Mucosa of gallbladder (tissue), 1 donor: ENCODE data around the gene JUND. TPM values are rescaled to one million over a fixed set of nuclear protein-coding genes. Genes with fewer than 3 reads are reported as not detected.
A peak's percentile ranks its signal among the peaks of the same experiment; 100 is the strongest.

ENCODE experiments used
- DNase-seq: peaks from one replicate; pipeline ENCODE4 v3.0.0-alpha.2; 2020; ENCODE audit warnings: low spot score
- total RNA-seq: library from RNA; stranded (reverse); gene quantifications from one replicate; pipeline ENCODE4 v1.2.1, GENCODE V29; 2021
- donor health status: DM: no; HTN: no; CAD: no.

The JUND gene
- total RNA-seq, 1 donor from 2014 or later: 303 TPM

- no peak for DNase-seq
Observed at GRCh38 chr19:18269070-18269723, 12.2 kb downstream of the JUND start.

DNA sequence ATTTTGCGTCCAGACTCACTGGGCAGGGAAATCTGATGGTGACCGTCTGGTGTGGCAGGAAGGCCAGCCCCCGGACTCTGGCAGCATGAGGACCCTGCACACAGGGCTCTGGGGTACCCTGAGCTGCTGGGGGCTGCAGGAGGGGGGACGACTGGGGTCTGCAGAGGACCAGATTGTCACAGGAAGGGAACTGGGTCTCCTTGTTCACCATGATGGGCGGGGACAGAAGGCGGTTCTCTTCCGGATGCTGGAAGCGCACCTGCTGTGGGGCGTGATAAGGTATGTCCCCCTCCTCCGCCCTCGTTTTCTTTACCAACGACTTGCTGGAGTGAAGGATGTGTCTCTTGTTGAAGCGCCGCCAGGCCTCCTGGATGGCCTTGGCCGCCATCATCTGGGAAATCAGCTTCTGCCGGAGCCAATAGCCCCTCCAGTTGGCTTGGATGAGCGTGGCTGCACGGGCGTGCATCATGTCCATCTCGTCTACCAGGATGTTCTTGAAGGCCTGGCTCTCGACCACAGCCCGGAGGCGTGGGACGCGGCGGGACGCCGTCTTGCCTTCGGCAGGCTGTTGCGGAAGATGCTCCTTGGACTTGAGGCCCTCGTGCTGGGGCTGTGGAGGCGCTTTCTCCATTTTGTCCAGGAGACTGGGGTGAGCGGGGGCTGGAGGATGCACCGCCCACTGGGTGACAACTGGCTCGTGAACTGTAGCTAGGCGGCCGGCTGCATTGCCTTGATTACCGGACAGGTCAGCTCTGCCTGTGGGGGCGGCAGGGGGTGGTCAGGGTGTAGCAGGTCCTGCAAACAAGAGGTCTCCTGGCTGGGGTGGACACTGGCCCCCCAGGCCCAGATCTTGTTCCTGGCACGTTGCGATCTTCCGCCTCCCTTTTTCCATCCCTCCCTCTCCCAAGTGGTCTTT is 14.4 kb downstream of the JUND start:
- DNase-seq: no peak

- no peak for DNase-seq
Observed at GRCh38 chr19:18265582-18265981, 15.8 kb downstream of the JUND start.

GRCh38 chr19:18264971-18265540 is 16.4 kb downstream of the JUND start:
- no peak for DNase-seq

DNA sequence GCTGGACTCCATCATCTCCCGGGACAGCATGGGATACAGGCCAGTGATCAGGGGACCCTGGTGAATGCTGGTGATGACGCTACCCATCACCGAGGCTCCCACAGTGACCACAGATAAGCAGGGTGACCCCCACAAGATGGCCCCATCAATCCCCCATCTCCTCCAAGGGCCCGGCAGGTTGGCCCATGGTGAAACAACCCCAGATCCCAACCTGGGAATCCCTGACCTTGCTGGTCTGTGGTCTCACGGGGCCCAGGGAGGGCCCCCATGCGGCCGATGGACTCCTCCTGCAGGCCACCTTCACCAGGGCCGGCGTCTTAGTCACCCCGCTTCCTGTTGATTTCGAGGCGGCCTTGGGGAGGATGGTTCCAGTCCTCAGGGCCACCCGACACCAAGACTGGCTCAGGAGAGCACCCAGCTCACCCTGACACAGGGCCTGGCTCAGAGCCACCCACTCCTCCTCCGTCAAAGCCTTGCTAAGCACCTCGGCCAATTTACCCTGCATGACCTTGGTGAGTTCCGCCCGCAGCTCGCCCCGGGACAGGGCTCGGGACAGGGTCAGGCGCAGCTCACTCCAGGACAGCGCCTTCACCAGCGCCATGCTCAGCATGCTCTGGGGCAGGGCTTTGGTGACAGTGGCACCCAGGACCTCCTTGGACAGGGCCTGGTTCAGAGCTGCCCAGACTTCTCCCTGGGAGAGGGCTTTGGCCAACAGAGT is 17.1 kb downstream of the JUND start:
- DNase-seq: no peak

GRCh38 chr19:18263324-18264136 is 17.9 kb downstream of the JUND start:
- DNase-seq: no peak

GRCh38 chr19:18262917-18263316 is 18.5 kb downstream of the JUND start:
- no peak for DNase-seq

DNA sequence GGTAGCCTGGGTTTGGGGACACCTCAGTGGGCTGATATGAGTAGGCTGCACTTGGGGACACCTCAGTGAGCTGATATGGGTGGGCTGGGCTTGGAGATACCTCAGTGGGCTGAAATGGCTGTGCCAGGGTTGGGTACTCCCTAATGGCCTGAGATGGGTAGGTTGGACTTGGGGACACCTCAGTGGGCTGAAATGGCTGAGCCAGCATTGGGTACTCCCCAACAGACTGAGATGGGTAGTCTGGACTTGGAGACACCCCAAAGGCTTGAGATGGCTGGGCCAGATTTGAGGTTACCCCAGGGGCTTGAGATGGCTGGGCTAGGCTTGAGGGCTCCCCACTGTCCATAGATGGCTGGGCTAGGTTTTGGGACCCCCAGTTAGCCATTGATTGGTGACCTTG is 19.3 kb downstream of the JUND start:
- DNase-seq: no peak

DNA sequence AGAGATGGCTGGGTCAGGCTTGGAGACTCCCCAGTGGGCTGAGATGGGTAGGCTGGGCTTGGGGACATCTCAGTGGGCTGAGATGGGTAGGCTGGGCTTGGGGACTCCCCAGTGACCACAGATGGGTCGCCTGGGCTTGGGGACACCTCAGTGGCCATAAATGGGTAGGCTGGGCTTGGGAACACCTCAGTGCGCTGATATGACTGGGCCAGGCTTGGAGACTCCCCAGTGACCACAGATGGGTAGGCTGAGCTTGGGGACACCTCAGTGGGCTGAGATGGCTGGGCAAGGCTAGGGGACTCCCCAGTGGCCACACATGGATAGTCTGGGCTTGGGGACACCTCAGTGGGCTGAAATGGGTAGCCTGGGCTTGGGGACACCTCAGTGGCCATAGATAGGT is 19.9 kb downstream of the JUND start:
- no peak for DNase-seq

DNA sequence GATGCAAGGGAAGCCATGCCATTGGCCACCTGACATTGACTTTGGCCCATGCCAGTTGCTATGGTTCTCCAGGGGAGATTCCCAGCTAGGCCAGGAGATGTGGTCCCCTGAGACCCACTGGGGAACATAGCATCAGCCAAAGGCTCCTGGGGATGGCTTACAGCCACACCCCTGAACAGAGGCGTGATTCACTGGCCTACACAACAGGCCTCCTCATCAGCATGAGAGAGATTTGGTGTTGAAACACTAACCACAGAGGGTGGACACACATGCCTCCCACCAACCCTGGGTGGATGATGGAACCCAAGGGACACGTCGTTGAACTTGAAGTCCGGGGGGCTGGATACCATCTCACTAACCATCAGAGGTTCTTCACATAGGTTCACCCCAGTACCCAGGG is 21.5 kb downstream of the JUND start:
- no peak for DNase-seq

GRCh38 chr19:18257503-18258470 is 23.6 kb downstream of the JUND start:
- no peak for DNase-seq

GRCh38 chr19:18254546-18255503 is 26.6 kb downstream of the JUND start:
- DNase-seq: no peak

- peak; percentile 52 for DNase-seq
Observed at GRCh38 chr19:18253716-18254115, 27.7 kb downstream of the JUND start.

DNA sequence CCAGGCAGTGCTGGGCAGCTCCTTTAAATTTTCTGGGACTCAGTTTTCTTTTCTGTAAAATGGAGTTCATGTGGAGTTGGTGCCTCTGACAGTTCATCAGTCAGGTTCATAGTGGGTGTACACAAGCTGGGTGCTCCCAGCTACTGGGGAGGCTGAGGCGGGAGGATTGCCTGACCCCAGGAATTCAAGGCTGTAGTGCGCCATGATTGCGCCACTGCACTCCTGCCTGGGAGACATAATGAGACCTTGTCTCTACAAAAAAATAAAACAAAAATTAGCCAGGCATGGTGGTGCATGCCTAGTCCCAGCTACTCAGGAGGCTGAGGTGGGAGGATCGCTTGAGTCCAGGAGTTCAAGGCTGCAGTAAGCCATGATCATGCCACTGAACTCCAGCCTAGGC is 28.3 kb downstream of the JUND start:
- DNase-seq: no peak

DNA sequence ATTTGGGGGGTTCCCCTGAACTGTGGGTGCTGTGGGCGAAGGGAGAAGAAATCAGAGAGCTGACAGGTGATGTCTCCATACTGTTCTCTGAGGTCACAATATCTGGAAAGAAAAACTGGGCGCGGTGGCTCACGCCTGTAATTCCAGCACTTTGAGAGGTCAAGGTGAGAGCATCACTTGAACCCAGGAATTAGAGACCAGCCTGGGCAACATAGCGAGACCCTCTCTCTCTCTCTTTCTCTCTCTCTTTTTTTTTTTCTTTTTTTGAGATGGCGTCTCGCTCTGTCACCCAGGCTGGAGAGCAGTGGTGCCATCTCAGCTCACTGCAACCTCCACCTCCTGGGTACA is 29.1 kb downstream of the JUND start:
- no peak for DNase-seq

GRCh38 chr19:18251587-18252369 is 29.6 kb downstream of the JUND start:
- DNase-seq: peak; percentile 74

- no peak for DNase-seq
Observed at GRCh38 chr19:18249834-18250233, 31.6 kb downstream of the JUND start.

DNA sequence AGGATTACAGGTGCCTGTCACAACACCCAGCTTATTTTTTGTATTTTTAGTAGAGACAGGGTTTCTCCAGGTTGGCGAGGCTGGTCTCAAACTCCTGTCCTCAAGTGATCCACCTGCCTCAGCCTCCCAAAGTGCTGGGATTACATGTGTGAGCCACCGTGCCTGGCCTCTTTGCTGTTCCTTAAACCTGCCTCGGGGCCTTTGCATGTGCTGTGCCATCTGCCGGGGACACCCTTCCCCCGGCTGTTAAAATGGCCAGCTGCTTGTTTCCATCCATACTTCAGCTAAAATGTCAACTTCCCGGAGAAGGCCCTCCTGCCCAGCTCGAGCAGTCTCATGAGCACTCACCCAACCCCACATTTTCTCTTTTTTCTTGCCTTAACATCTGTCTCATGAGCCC is 36.1 kb downstream of the JUND start:
- no peak for DNase-seq
